LHCN-M2 (cell line): Measurements from ENCODE around the gene TBC1D5. TPM values are rescaled to one million over a fixed set of nuclear protein-coding genes. Genes with fewer than 3 reads are reported as not detected.
A peak's percentile ranks its signal among the peaks of the same experiment; 100 is the strongest.
"Not testable (repeated sequence)": the region's sequence is repeated elsewhere in the genome, so short reads cannot be mapped to it uniquely, and the experiment has no call there.

Experiments used
- DNase-seq: peaks from one replicate; pipeline ENCODE4 v3.0.0-alpha.2; 2012; ENCODE audit warnings: low read depth
- total RNA-seq: library from RNA; depleted of rRNA; stranded (reverse); fragments of >200 nt; gene quantifications from 2 replicates; pipeline ENCODE4 v1.2.3, GENCODE V29; 2014

The TBC1D5 gene
- total RNA-seq, 1 experiment from 2014 or later: 92.2 TPM

GRCh38 chr3:17356585-17356984 lies 385.8 kb downstream of the TBC1D5 start:
- peak; percentile 10 for DNase-seq

GRCh38 chr3:17355591-17355990 lies 386.8 kb downstream of the TBC1D5 start:
- DNase-seq: peak; percentile 25

- DNase-seq: no peak
These were observed 388.1 kb downstream of the TBC1D5 start for GRCh38 chr3:17354341-17354740.

- DNase-seq: no peak
These were observed 389.8 kb downstream of the TBC1D5 start for GRCh38 chr3:17352620-17353019.

- DNase-seq: not testable (repeated sequence)
These were observed 391.2 kb downstream of the TBC1D5 start for GRCh38 chr3:17351193-17351592.

GRCh38 chr3:17349093-17349492 lies 393.3 kb downstream of the TBC1D5 start:
- no peak for DNase-seq

GRCh38 chr3:17342119-17342518 lies 400.3 kb downstream of the TBC1D5 start:
- DNase-seq: no peak

- DNase-seq: no peak
These were observed 401.7 kb downstream of the TBC1D5 start for GRCh38 chr3:17340693-17341092.

- no peak for DNase-seq
These were observed 402.2 kb downstream of the TBC1D5 start for GRCh38 chr3:17340261-17340660.

- no peak for DNase-seq
These were observed 403.3 kb downstream of the TBC1D5 start for GRCh38 chr3:17339132-17339575.

- DNase-seq: no peak
These were observed 406.1 kb downstream of the TBC1D5 start for GRCh38 chr3:17336291-17336690.

GRCh38 chr3:17333893-17334292 lies 408.5 kb downstream of the TBC1D5 start:
- no peak for DNase-seq

- DNase-seq: no peak
These were observed 409.0 kb downstream of the TBC1D5 start for GRCh38 chr3:17333446-17333845.

- no peak for DNase-seq
These were observed 411.8 kb downstream of the TBC1D5 start for GRCh38 chr3:17330660-17331059.

- DNase-seq: no peak
These were observed 412.5 kb downstream of the TBC1D5 start for GRCh38 chr3:17329927-17330326.

GRCh38 chr3:17322106-17322793 lies 420.2 kb downstream of the TBC1D5 start:
- DNase-seq: no peak

- DNase-seq: peak; percentile 4
These were observed 422.2 kb downstream of the TBC1D5 start for GRCh38 chr3:17320266-17320665.

GRCh38 chr3:17315897-17316296 lies 426.5 kb downstream of the TBC1D5 start:
- DNase-seq: no peak

- DNase-seq: no peak
These were observed 428.3 kb downstream of the TBC1D5 start for GRCh38 chr3:17314171-17314570.

- DNase-seq: no peak
These were observed 428.7 kb downstream of the TBC1D5 start for GRCh38 chr3:17313746-17314145.

- no peak for DNase-seq
These were observed 431.4 kb downstream of the TBC1D5 start for GRCh38 chr3:17310983-17311382.

GRCh38 chr3:17307887-17308286 lies 434.5 kb downstream of the TBC1D5 start:
- DNase-seq: no peak

- no peak for DNase-seq
These were observed 434.9 kb downstream of the TBC1D5 start for GRCh38 chr3:17307482-17307881.

- no peak for DNase-seq
These were observed 437.5 kb downstream of the TBC1D5 start for GRCh38 chr3:17304969-17305368.
